Activated naive CD8-positive, alpha-beta T cell treated with anti-CD3 and anti-CD28 coated beads for 36 hours (primary cell): ENCODE data around the gene KDM4C. TPM values are rescaled to one million over a fixed set of nuclear protein-coding genes. Genes with fewer than 3 reads are reported as not detected.
"Not testable (repeated sequence)": the region's sequence is repeated elsewhere in the genome, so short reads cannot be mapped to it uniquely, and the experiment has no call there.

ENCODE experiments used
- DNase-seq: peaks from one replicate; pipeline ENCODE4 v3.0.0; 2021
- H3K27ac Mint-ChIP-seq: one replicate; pipeline ENCODE4 v1.8.0; 2022; ENCODE audit warnings: mild to moderate bottlenecking, moderate library complexity, mixed read lengths
- H3K27me3 Mint-ChIP-seq: one replicate; pipeline ENCODE4 v1.8.0; 2022; ENCODE audit warnings: mild to moderate bottlenecking, mixed read lengths
- H3K36me3 Mint-ChIP-seq: one replicate; pipeline ENCODE4 v1.8.0; 2021; ENCODE audit warnings: mild to moderate bottlenecking, mixed read lengths
- H3K4me1 Mint-ChIP-seq: one replicate; pipeline ENCODE4 v1.8.0; 2021; ENCODE audit warnings: mixed read lengths
- H3K4me3 Mint-ChIP-seq: one replicate; pipeline ENCODE4 v1.8.0; 2022; ENCODE audit warnings: mild to moderate bottlenecking, moderate library complexity, mixed read lengths
- H3K9me3 Mint-ChIP-seq: one replicate; pipeline ENCODE4 v1.8.0; 2022; ENCODE audit warnings: mixed read lengths
- total RNA-seq, 2 experiments: library from RNA; stranded (reverse); gene quantifications; one replicate each; pipeline ENCODE4 v1.2.3, GENCODE V29; 2021

Gene KDM4C
- total RNA-seq, 2 experiments from 2014 or later, result 22.7 to 22.9 TPM

- DNase-seq, result no peak
- H3K4me3 Mint-ChIP-seq, result no peak overlapping the region
- H3K36me3 Mint-ChIP-seq, result peaks cover 52% of the 10 kb centered on the region
- no peak overlapping the region for H3K27ac Mint-ChIP-seq
- H3K27me3 Mint-ChIP-seq, result no peaks in the 10 kb centered on the region
- H3K9me3 Mint-ChIP-seq, result peaks cover 9% of the 10 kb centered on the region
- peaks cover 6% of the 10 kb centered on the region for H3K4me1 Mint-ChIP-seq
These were observed 421.0 kb downstream of the KDM4C start for GRCh38 chr9:7178729-7179128.

- H3K27ac Mint-ChIP-seq, result no peak overlapping the region
- H3K9me3 Mint-ChIP-seq, result peaks cover 11% of the 10 kb centered on the region
- no peaks in the 10 kb centered on the region for H3K27me3 Mint-ChIP-seq
- peaks cover 50% of the 10 kb centered on the region for H3K36me3 Mint-ChIP-seq
- DNase-seq, result no peak
- no peak overlapping the region for H3K4me3 Mint-ChIP-seq
- peaks cover 6% of the 10 kb centered on the region for H3K4me1 Mint-ChIP-seq
These were observed 422.5 kb downstream of the KDM4C start for GRCh38 chr9:7180247-7180646.

DNA sequence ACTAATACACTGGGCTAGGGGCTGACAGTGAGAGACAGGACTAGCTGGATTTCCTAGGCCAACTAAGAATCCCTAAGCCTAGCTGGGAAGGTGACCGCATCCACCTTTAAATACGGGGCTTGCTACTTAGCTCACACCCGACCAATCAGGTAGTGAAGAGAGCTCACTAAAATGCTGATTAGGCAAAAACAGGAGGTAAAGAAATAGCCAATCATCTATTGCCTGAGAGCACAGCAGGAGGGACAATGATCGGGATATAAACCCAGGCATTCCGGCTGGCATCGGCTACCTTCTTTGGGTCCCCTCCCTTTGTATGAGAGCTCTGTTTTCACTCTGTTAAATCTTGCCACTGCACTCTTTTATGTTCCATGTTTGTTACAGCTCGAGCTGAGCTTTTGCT, 425.4 kb downstream of the KDM4C start:
- Mint-ChIP-seq H3K9me3 (peaks cover 20% of the 10 kb centered on the region), H3K36me3 (peaks cover 66% of the 10 kb centered on the region)
- not testable (repeated sequence) for H3K4me3 Mint-ChIP-seq, H3K27ac Mint-ChIP-seq, H3K4me1 Mint-ChIP-seq, DNase-seq, H3K27me3 Mint-ChIP-seq

DNA sequence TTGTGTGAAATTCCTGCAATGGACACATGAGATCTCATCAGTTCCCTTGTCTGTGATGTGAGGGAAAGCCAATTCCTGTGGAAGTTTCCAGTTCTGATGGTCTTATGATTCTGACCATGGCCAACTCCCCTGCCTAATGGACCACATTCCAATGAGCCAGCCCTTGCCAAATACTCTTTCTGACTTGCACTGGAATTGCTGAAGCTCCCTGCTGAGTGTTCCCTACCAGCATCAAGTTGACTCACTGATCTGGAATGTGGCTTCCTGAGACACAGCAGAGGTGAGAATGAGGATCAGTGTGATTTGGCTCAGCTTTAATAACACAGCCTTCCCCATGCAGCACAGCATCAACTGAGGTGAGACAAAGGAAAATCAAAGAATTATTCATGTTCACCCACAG, 427.8 kb downstream of the KDM4C start:
- Mint-ChIP-seq H3K9me3 (peaks cover 25% of the 10 kb centered on the region), H3K4me3 (no peak overlapping the region), H3K4me1 (no peaks in the 10 kb centered on the region), H3K36me3 (peaks cover 56% of the 10 kb centered on the region), H3K27ac (no peak overlapping the region), H3K27me3 (no peaks in the 10 kb centered on the region)
- no peak for DNase-seq

DNA sequence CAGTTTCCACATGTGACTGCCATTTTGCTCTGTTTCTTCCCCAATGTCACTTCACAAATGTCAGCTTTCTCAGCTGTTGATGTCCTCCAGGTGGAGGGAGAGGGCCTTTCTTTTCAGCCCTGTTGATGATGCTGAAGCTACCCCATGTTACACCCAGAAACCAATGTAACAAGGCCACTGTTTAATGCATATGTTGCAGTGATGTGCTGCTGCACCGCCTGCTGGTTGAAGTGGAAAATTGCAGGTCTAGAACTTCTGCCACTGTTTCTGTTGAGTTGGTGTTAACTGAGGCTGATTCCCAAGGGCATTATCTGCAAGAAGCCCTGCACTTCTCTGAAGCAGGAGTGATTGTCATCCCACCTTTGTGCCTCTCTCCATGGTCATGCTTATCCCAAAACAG, 428.4 kb downstream of the KDM4C start:
- H3K4me3 Mint-ChIP-seq, result no peak overlapping the region
- H3K9me3 Mint-ChIP-seq, result peaks cover 29% of the 10 kb centered on the region
- H3K36me3 Mint-ChIP-seq, result peaks cover 60% of the 10 kb centered on the region
- no peaks in the 10 kb centered on the region for H3K4me1 Mint-ChIP-seq
- H3K27ac Mint-ChIP-seq, result no peak overlapping the region
- H3K27me3 Mint-ChIP-seq, result no peaks in the 10 kb centered on the region
- DNase-seq, result no peak

DNA sequence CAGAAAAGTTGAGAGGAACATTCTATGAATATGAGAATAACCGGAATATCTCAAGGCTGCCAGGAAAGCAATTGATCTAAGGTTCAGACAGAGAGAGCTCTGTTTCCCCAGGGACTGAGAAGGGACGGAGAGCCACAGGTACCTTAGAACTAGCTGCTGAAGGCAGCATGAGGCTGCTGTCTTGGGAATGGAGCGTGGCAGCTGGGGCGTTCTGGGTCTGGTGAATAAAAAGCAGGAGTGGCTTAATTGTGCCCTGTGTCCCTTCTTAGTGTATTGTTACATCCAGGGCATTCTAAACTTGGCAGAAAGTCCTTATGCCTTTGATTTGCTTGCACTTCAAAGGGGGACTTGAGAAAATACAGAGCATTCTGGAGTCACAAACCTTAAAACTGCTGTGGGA, 434.5 kb downstream of the KDM4C start:
- no peak for DNase-seq
- Mint-ChIP-seq H3K4me1 (no peaks in the 10 kb centered on the region), H3K27ac (no peak overlapping the region), H3K36me3 (peaks cover 23% of the 10 kb centered on the region), H3K4me3 (no peak overlapping the region), H3K27me3 (no peaks in the 10 kb centered on the region), H3K9me3 (peaks cover 18% of the 10 kb centered on the region)

- H3K27ac Mint-ChIP-seq, result no peak overlapping the region
- no peaks in the 10 kb centered on the region for H3K4me1 Mint-ChIP-seq
- no peaks in the 10 kb centered on the region for H3K27me3 Mint-ChIP-seq
- peaks cover 5% of the 10 kb centered on the region for H3K36me3 Mint-ChIP-seq
- peaks cover 6% of the 10 kb centered on the region for H3K9me3 Mint-ChIP-seq
- no peak for DNase-seq
- H3K4me3 Mint-ChIP-seq, result no peak overlapping the region
These were observed 437.8 kb downstream of the KDM4C start for GRCh38 chr9:7195526-7195925.

- Mint-ChIP-seq H3K4me3 (no peak overlapping the region), H3K36me3 (no peaks in the 10 kb centered on the region), H3K4me1 (no peaks in the 10 kb centered on the region), H3K27me3 (no peaks in the 10 kb centered on the region), H3K27ac (no peak overlapping the region), H3K9me3 (no peaks in the 10 kb centered on the region)
- no peak for DNase-seq
These were observed 438.7 kb downstream of the KDM4C start for GRCh38 chr9:7196467-7196866.

DNA sequence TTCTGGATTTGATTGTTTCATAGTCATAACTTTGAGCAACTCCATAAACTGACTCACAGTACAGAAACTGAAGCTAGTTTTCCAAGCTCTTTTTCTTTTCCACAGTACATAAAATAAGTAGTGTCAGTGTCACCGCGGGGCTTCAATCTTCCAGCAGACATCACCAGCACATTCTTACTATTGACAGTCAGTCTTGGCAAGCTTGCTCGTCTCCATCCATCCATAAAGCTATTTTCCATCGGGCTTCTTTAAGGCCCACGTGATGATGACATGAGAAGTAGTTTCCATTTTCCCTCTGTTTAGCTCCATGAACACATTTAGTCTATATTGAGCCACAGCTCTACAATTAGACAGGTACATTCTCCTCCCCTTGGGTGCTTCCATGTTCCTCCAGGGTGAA, 443.4 kb downstream of the KDM4C start:
- Mint-ChIP-seq H3K4me3 (no peak overlapping the region), H3K36me3 (no peaks in the 10 kb centered on the region), H3K27me3 (no peaks in the 10 kb centered on the region), H3K27ac (no peak overlapping the region), H3K4me1 (no peaks in the 10 kb centered on the region), H3K9me3 (no peaks in the 10 kb centered on the region)
- no peak for DNase-seq

GRCh38 chr9:7205806-7206205, 448.0 kb downstream of the KDM4C start:
- DNase-seq, result no peak
- H3K27me3 Mint-ChIP-seq, result no peaks in the 10 kb centered on the region
- no peaks in the 10 kb centered on the region for H3K9me3 Mint-ChIP-seq
- H3K4me3 Mint-ChIP-seq, result no peak overlapping the region
- H3K4me1 Mint-ChIP-seq, result no peaks in the 10 kb centered on the region
- H3K36me3 Mint-ChIP-seq, result no peaks in the 10 kb centered on the region
- H3K27ac Mint-ChIP-seq, result no peak overlapping the region

DNA sequence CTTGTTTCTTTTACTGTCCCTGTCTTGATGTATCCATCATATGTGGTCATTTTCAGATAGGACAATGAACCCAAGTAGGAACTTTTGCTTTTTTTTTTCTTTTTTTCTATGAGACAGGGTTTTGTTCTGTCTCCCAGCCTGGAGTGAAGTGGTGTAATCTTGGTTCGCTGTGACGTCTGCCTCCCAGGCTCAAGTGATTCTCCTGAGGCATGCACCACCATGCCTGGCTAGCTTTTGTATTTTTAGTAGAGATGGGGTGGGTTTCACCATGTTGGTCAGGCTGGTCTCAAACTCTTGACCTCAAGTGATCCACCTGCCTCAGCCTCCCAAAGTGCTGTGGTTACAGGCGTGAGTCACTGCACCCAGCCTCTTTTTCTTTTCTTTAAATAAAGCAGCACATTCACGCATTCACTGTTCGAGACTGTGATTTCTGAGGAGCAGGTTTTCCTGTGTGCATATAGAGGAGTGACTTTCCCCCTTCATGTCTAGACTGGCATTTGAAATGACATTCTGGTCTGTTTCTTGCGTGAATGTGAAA, 448.5 kb downstream of the KDM4C start:
- Mint-ChIP-seq H3K4me1 (no peaks in the 10 kb centered on the region), H3K4me3 (no peak overlapping the region), H3K27me3 (no peaks in the 10 kb centered on the region), H3K9me3 (no peaks in the 10 kb centered on the region), H3K36me3 (peaks cover 1% of the 10 kb centered on the region), H3K27ac (no peak overlapping the region)
- DNase-seq, result no peak

GRCh38 chr9:7209016-7209715, 451.4 kb downstream of the KDM4C start:
- Mint-ChIP-seq H3K36me3 (peaks cover 1% of the 10 kb centered on the region), H3K9me3 (no peaks in the 10 kb centered on the region), H3K4me1 (peaks cover 3% of the 10 kb centered on the region), H3K27me3 (peaks cover 1% of the 10 kb centered on the region), H3K4me3 (no peak overlapping the region), H3K27ac (no peak overlapping the region)
- no peak for DNase-seq

- Mint-ChIP-seq H3K4me1 (peaks cover 3% of the 10 kb centered on the region), H3K27ac (no peak overlapping the region), H3K4me3 (no peak overlapping the region), H3K9me3 (no peaks in the 10 kb centered on the region), H3K27me3 (peaks cover 3% of the 10 kb centered on the region), H3K36me3 (peaks cover 2% of the 10 kb centered on the region)
- no peak for DNase-seq
These were observed 452.2 kb downstream of the KDM4C start for GRCh38 chr9:7209990-7210389.

DNA sequence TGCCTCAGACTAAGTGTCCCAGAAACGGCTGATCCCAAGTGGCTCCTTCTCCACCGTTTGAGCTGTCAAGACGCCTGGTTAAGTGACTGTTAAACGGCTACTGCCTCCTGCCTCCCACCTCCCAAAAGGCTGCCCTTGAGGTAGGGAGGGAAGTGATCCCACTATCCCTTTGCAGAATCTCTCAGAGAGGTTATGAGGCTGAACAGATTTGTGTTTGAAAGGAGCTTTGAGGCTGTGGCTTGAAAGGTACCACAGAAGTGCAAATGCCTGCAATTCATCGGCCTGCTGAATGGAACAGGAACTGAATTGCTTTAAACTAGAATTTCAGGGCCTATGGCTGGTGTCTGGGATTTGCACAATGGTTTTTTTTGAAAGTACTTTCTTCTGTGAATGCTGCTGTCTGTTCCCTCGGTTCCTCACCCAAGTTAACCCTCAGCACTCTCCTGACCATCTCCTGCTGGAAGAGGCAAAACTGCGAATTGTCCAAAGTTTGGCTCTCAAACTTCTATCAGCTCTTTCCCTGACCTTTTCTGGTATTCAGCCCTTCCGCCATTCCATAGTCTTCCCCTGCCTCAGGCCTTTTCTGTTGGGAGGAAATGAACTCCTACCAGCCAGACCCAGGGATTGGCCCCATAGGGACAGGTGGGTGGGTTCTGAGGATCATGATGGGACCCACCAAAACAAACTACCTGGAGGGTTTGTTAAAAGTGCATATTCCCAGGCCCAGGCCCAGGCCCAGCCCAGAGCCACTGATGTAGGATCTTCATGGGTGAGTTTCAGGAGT, 453.3 kb downstream of the KDM4C start:
- H3K27ac Mint-ChIP-seq, result no peak overlapping the region
- no peak for DNase-seq
- H3K36me3 Mint-ChIP-seq, result peaks cover 4% of the 10 kb centered on the region
- no peak overlapping the region for H3K4me3 Mint-ChIP-seq
- no peaks in the 10 kb centered on the region for H3K9me3 Mint-ChIP-seq
- peaks cover 3% of the 10 kb centered on the region for H3K27me3 Mint-ChIP-seq
- H3K4me1 Mint-ChIP-seq, result peaks cover 5% of the 10 kb centered on the region

GRCh38 chr9:7211657-7212056, 453.9 kb downstream of the KDM4C start:
- H3K36me3 Mint-ChIP-seq, result peaks cover 4% of the 10 kb centered on the region

More at GRCh38 chr9:7211657-7212056, 453.9 kb downstream of the KDM4C start:
- no peak overlapping the region for H3K27ac Mint-ChIP-seq
- no peak overlapping the region for H3K4me3 Mint-ChIP-seq
- H3K4me1 Mint-ChIP-seq, result peaks cover 10% of the 10 kb centered on the region
- no peak for DNase-seq
- peaks cover 3% of the 10 kb centered on the region for H3K27me3 Mint-ChIP-seq
- H3K9me3 Mint-ChIP-seq, result no peaks in the 10 kb centered on the region
